ENCODE results near the gene TRIM29. TPM values are rescaled to one million over a fixed set of nuclear protein-coding genes. Genes with fewer than 3 reads are reported as not detected.

Gene TRIM29
- total and polyA plus RNA-seq, 10 of the 15 experiments (the other 5 are each of a cell fraction or from before 2014, with no cell fraction given), result 0.08 to 0.67 (median 0.26) TPM; not detected in 5

- DNase-seq (ENCODE audit: low read depth, low spot score), result no peak
- Histone ChIP-seq H3K4me1 (ENCODE audit: control insufficient read depth, insufficient read depth, low read length) (no peaks in the 10 kb centered on the region), H3K27ac (ENCODE audit: control insufficient read depth, insufficient read depth) (no peak overlapping the region), H3K4me2 (ENCODE audit: control insufficient read depth, insufficient read depth) (no peak overlapping the region), H3K27me3 (replicated peaks in 1 of 2; ENCODE audit: control insufficient read depth in 2 of 2, insufficient read depth in 2 of 2, low read length in 1 of 2) (peaks cover 8 to 16% of the 10 kb centered on the region in 2 experiments), H3K9me3 (replicated peaks; ENCODE audit: control insufficient read depth, insufficient read depth, low read length) (no peaks in the 10 kb centered on the region), H2AFZ (ENCODE audit: control insufficient read depth, low read depth, low read length) (no peak overlapping the region), H3K9ac (ENCODE audit: control insufficient read depth, insufficient read depth, low read length) (no peak overlapping the region), H3K79me2 (ENCODE audit: control insufficient read depth, insufficient read depth, low read length) (no peaks in the 10 kb centered on the region), H3K36me3 (ENCODE audit: control insufficient read depth in 2 of 2, insufficient read depth in 2 of 2, low read length in 1 of 2) (no peaks in the 10 kb centered on the region), H4K20me1 (ENCODE audit: control insufficient read depth, insufficient read depth) (no peaks in the 10 kb centered on the region), H3K4me3 (no peak overlapping the region)
- ChIA-PET POLR2A (no interaction called here), CTCF (interaction anchor here (0.7 kb wide), 1 partner anchor 19 kb away, joined by 4 read pairs; no protein-coding TSS in a partner anchor), SMC1A (ENCODE audit: uncharacterized antibody, unreplicated experiment) (no interaction called here), RAD21 (ENCODE audit: unreplicated experiment) (no interaction called here)
- WGBS (ENCODE audit: insufficient coverage, insufficient replicate concordance, low lambda C conversion rate, missing lambda C conversion rate), result 1% methylated on average over 12 of the region's 12 CpGs
- FAIRE-seq, result no peak
- intact Hi-C loops (cut with micrococcal nuclease; ENCODE audit: unreplicated experiment) (no loop called here), in situ Hi-C loops (cut with MboI) (no loop called here)
- no TSS peak for BruUV-seq (replicated peaks)
- TF ChIP-seq SPI1 (IDR thresholded peaks at IDR 0.05; ENCODE audit: borderline replicate concordance, insufficient read depth, low read depth, low read length) (no peak), HDAC2 (IDR thresholded peaks at IDR 0.05) (no peak), ZBTB4 (CRISPR knock-in tag; IDR thresholded peaks at IDR 0.05) (no peak), CREB1 (IDR thresholded peaks at IDR 0.05; ENCODE audit: low read depth) (no peak)
- ATAC-seq, result no peak
Observed at GRCh38 chr11:120131941-120132644, 5.8 kb downstream of the TRIM29 start.
